GM12878 (cell line): ENCODE results near the gene CCDC57. TPM values are rescaled to one million over a fixed set of nuclear protein-coding genes. Genes with fewer than 3 reads are reported as not detected.

Experiments
- ATAC-seq: fragments of 200-7000 bp; cut with Tn5 transposase; 3 replicates; pipeline ENCODE4 v1.9.1; 2020; ENCODE audit warnings: mild to moderate bottlenecking, moderate library complexity
- BruUV-seq: library from RNA; stranded (reverse); fragments of 400-500 nt; replicated peaks from 2 replicates; lab custom pipeline; 2021; lab: Mats Ljungman, UMichigan
- CTCF ChIA-PET: fragments of 300-600 bp; sonication (Branson Sonifier 250); formaldehyde crosslinking; extraction: SDS; loops from one replicate; lab custom pipeline; 2021; ENCODE audit warnings: inconsistent platforms; lab: Yijun Ruan, JAX
- POLR2A ChIA-PET: fragments of 350-600 bp; formaldehyde crosslinking; extraction: SDS; loops from one replicate; lab custom pipeline; 2021; ENCODE audit warnings: inconsistent platforms; lab: Charles Lee
- RAD21 ChIA-PET: fragments of 300-600 bp; sonication (Branson Sonifier 250); formaldehyde crosslinking; loops from one replicate; lab custom pipeline; 2023; ENCODE audit warnings: antibody characterized with exemption; ENCODE audit not compliant: unreplicated experiment; lab: Charles Lee
- SMC1A ChIA-PET: fragments of 300-600 bp; sonication (Branson Sonifier 250); formaldehyde crosslinking; loops from one replicate; lab custom pipeline; 2023; ENCODE audit not compliant: unreplicated experiment, uncharacterized antibody; lab: Charles Lee
- DNase-seq: peaks from one replicate; pipeline ENCODE4 v3.0.0-alpha.2; 2011; ENCODE audit warnings: low read depth, low spot score
- FAIRE-seq: peaks from 3 replicates; lab custom pipeline; 2011; peaks lifted over from hg19 to GRCh38; lab: Jason Lieb, UNC
- H2AFZ ChIP-seq: 2 replicates; pipeline ENCODE4 v1.6.0; 2011; ENCODE audit warnings: low read depth, low read length, control low read depth; ENCODE audit not compliant: control insufficient read depth
- H3K27ac ChIP-seq: 2 replicates; pipeline ENCODE4 v1.5.1; 2011; ENCODE audit warnings: control low read depth; ENCODE audit not compliant: control insufficient read depth, insufficient read depth
- H3K27me3 ChIP-seq, 2 experiments: replicated peaks in 1 of 2; 2 replicates each; pipeline versions ENCODE4 v1.6.0 to v1.6.1; 2011; ENCODE audit warnings: low read length in 1 of 2; ENCODE audit not compliant: control insufficient read depth in 2 of 2, insufficient read depth in 2 of 2
- H3K36me3 ChIP-seq, 2 experiments: 2 replicates each; pipeline ENCODE4 v1.5.1; 2011; ENCODE audit warnings: low read length in 1 of 2; ENCODE audit not compliant: control insufficient read depth in 2 of 2, insufficient read depth in 2 of 2
- H3K4me1 ChIP-seq: 2 replicates; pipeline ENCODE4 v1.6.1; 2011; ENCODE audit warnings: mild to moderate bottlenecking, low read length, moderate library complexity, mixed read lengths; ENCODE audit not compliant: control insufficient read depth, insufficient read depth
- H3K4me2 ChIP-seq: 2 replicates; pipeline ENCODE4 v1.6.0; 2011; ENCODE audit warnings: control low read depth; ENCODE audit not compliant: control insufficient read depth, insufficient read depth
- H3K4me3 ChIP-seq: fragments of 200-600 bp; sonication (generic); 2 replicates; pipeline ENCODE4 v1.5.1; 2016
- H3K79me2 ChIP-seq: 2 replicates; pipeline ENCODE4 v1.6.0; 2011; ENCODE audit warnings: low read length; ENCODE audit not compliant: control insufficient read depth, insufficient read depth
- H3K9ac ChIP-seq: 2 replicates; pipeline ENCODE4 v1.8.0; 2011; ENCODE audit warnings: low read length, control low read depth, mixed read lengths; ENCODE audit not compliant: control insufficient read depth, insufficient read depth
- H3K9me3 ChIP-seq: replicated peaks from 3 replicates; pipeline ENCODE4 v1.5.1; 2011; ENCODE audit warnings: mild to moderate bottlenecking, low read length; ENCODE audit not compliant: control insufficient read depth, insufficient read depth
- H4K20me1 ChIP-seq: 2 replicates; pipeline ENCODE4 v1.6.0; 2011; ENCODE audit not compliant: control insufficient read depth, insufficient read depth
- BRCA1 ChIP-seq: IDR thresholded peaks from 2 replicates; pipeline ENCODE4 v1.6.1; 2011; ENCODE audit warnings: low read depth, low read length, improper control_type of control experiment
- CBX3 ChIP-seq: fragments of 200-600 bp; sonication (generic); IDR thresholded peaks from 2 replicates; pipeline ENCODE4 v1.6.1; 2016; ENCODE audit warnings: low read depth, borderline replicate concordance
- CREB1 ChIP-seq: IDR thresholded peaks from 2 replicates; pipeline ENCODE4 v1.6.1; 2012; ENCODE audit warnings: low read depth, mild to moderate bottlenecking, inconsistent platforms
- KAT2A ChIP-seq: conservative IDR thresholded peaks from 2 replicates; pipeline ENCODE4 v1.6.1; 2011; ENCODE audit warnings: low read depth, low read length; ENCODE audit not compliant: control insufficient read depth
- MEF2A ChIP-seq: IDR thresholded peaks from 2 replicates; pipeline ENCODE4 v1.6.1; 2011; ENCODE audit warnings: low read depth, mild to moderate bottlenecking, low read length, moderate library complexity; ENCODE audit not compliant: insufficient read depth
- MEF2B ChIP-seq: fragments of 450-650 bp; IDR thresholded peaks from 2 replicates; pipeline ENCODE4 v1.6.1; 2018; ENCODE audit warnings: mild to moderate bottlenecking, moderate library complexity; ENCODE audit not compliant: partially characterized antibody, poor library complexity, severe bottlenecking
- MXI1 ChIP-seq: fragments of 150-350 bp; IDR thresholded peaks from 2 replicates; pipeline ENCODE4 v1.6.1; 2011; ENCODE audit warnings: low read depth, mild to moderate bottlenecking, inconsistent platforms, low read length, improper control_type of control experiment
- PAX8 ChIP-seq: fragments of 450-650 bp; IDR thresholded peaks from 2 replicates; pipeline ENCODE4 v1.6.1; 2017; ENCODE audit warnings: mild to moderate bottlenecking, moderate library complexity
- RBBP5 ChIP-seq: fragments of 200-600 bp; sonication (generic); conservative IDR thresholded peaks from 2 replicates; pipeline ENCODE4 v1.6.1; 2016
- TCF12 ChIP-seq: IDR thresholded peaks from 2 replicates; pipeline ENCODE4 v1.6.1; 2011; ENCODE audit warnings: low read depth, mild to moderate bottlenecking, low read length
- ZBTB33 ChIP-seq: fragments of 450-650 bp; IDR thresholded peaks from 2 replicates; pipeline ENCODE4 v1.6.1; 2017; ENCODE audit warnings: mild to moderate bottlenecking
- ZZZ3 ChIP-seq: IDR thresholded peaks from 2 replicates; pipeline ENCODE4 v1.6.1; 2011; ENCODE audit warnings: low read depth; ENCODE audit not compliant: control insufficient read depth, insufficient read length
- WGBS: methylation state at CpG from one replicate; pipeline ENCODE4 v1.1.6; 2016; ENCODE audit warnings: low lambda C conversion rate; ENCODE audit not compliant: insufficient replicate concordance, insufficient coverage; ENCODE audit errors: missing lambda C conversion rate; 5-methylcytosine and 5-hydroxymethylcytosine counted together
- in situ Hi-C: fragments of 300-500 bp; cut with MboI; formaldehyde crosslinking; loops from 9 replicates; pipeline ENCODE4 v1.14.3; 2018; ENCODE audit warnings: mixed read lengths
- intact Hi-C: fragments of 100-400 bp; cut with micrococcal nuclease; formaldehyde crosslinking; loops from one replicate; pipeline ENCODE4 v1.14.2; 2022; ENCODE audit not compliant: unreplicated experiment
- polyA plus RNA-seq, 11 experiments: library from polyadenylated mRNA; depleted of rRNA in 4 of 11; unstranded in 6 of 11; stranded (reverse) in 5 of 11; fragments of >200 nt; fragmentation: Nextera tagmentation in 4 of 11; fragmentation: Illumina TruSeq in 1 of 11; extraction: Ambion mirVana in 4 of 11; extraction: Trizol in 1 of 11; gene quantifications; 1 replicate in 1 of 11; 2 replicates in 10 of 11; pipeline versions ENCODE4 v1.2.1 to v1.2.3, GENCODE V29; 2011 to 2016; ENCODE audit warnings: inconsistent platforms in 2 of 11, missing spikeins in 2 of 11, low read depth in 1 of 11
- total RNA-seq, 4 experiments: library from RNA; depleted of rRNA in 3 of 4; stranded (reverse); fragments of >200 nt in 3 of 4; fragmentation: Illumina TruSeq in 1 of 4; extraction: Trizol in 1 of 4; gene quantifications; 2 replicates each; pipeline versions ENCODE4 v1.2.1 to v1.2.3, GENCODE V29; 2013 to 2021
- TF ChIP-seq, protein P1 (sequence below): IDR thresholded peaks from 2 replicates; pipeline ENCODE4 v1.6.1; 2011; ENCODE audit warnings: low read depth, low read length, improper control_type of control experiment, borderline replicate concordance

CCDC57 gene
- total and polyA plus RNA-seq, 10 of the 15 experiments (the other 5 are each of a cell fraction or from before 2014, with no cell fraction given) = 5.4 to 123 (median 45.8) TPM

- DNase-seq (no peak), ATAC-seq (no peak), FAIRE-seq (no peak)
- in situ Hi-C loops (no loop called here), intact Hi-C loops (loop anchor here (5.0 kb wide), 1 partner anchor 44 kb away; the partner anchor contains the start of gene FASN)
- Histone ChIP-seq H3K79me2 (peaks cover 14% of the 10 kb centered on the region), H2AFZ (no peak overlapping the region), H3K27me3 (no peaks in the 10 kb centered on the region), H3K9me3 (no peaks in the 10 kb centered on the region), H3K27ac (no peak overlapping the region), H4K20me1 (no peaks in the 10 kb centered on the region), H3K9ac (peak overlapping the region; percentile 80; the same call in 1 of the 2 replicates), H3K36me3 (peaks cover 0 to 17% of the 10 kb centered on the region in 2 experiments), H3K4me3 (peak overlapping the region; percentile 83; the same call in 1 of the 2 replicates), H3K4me1 (peaks cover 4% of the 10 kb centered on the region), H3K4me2 (peak overlapping the region; percentile 64)
- ChIA-PET POLR2A (interaction anchor here (0.5 kb wide), 1 partner anchor 17 kb away, joined by 3 read pairs; no protein-coding TSS in a partner anchor), CTCF (no interaction called here), SMC1A (no interaction called here), RAD21 (no interaction called here)
- TF ChIP-seq PAX8 (no peak), MEF2B (no peak), MXI1 (no peak), TCF12 (no peak), KAT2A (no peak), ZZZ3 (no peak), CBX3 (no peak), RBBP5 (no peak), ZBTB33 (no peak), MEF2A (no peak), CREB1 (no peak), BRCA1 (no peak)
- TF ChIP-seq, protein P1, sequence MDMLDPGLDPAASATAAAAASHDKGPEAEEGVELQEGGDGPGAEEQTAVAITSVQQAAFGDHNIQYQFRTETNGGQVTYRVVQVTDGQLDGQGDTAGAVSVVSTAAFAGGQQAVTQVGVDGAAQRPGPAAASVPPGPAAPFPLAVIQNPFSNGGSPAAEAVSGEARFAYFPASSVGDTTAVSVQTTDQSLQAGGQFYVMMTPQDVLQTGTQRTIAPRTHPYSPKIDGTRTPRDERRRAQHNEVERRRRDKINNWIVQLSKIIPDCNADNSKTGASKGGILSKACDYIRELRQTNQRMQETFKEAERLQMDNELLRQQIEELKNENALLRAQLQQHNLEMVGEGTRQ = no peak
- WGBS = 61% methylated on average over 16 of the region's 19 CpGs
- no TSS peak for BruUV-seq
These were observed 159.5 kb downstream of the CCDC57 start for GRCh38 chr17:82053130-82053529.
